LNCaP clone FGC (cell line): ENCODE measurements around the gene POC5.

Experiments used
- DNase-seq: peaks from one replicate; pipeline ENCODE4 v3.0.0-alpha.2; 2011; ENCODE audit warnings: low read depth
- H3K4me3 ChIP-seq: 2 replicates; pipeline ENCODE4 v1.5.1; 2011; ENCODE audit warnings: mild to moderate bottlenecking, low read depth, low read length, control low read depth
- CTCF ChIP-seq: IDR thresholded peaks from 2 replicates; pipeline ENCODE4 v1.5.1; 2012; ENCODE audit warnings: mild to moderate bottlenecking; ENCODE audit not compliant: control insufficient read depth, insufficient read depth; ENCODE audit errors: extremely low read depth

POC5 gene

GRCh38 chr5:75663579-75664284 lies 53.5 kb downstream of the POC5 start:
- no peak overlapping the region for H3K4me3 ChIP-seq
- no peak for DNase-seq
- no peak for TF ChIP-seq CTCF

- H3K4me3 ChIP-seq: no peak overlapping the region
- no peak for TF ChIP-seq CTCF
- no peak for DNase-seq
Measured at GRCh38 chr5:75662061-75662460, 55.2 kb downstream of the POC5 start.

- no peak for TF ChIP-seq CTCF
- DNase-seq: no peak
Measured at GRCh38 chr5:75660678-75661465, 56.4 kb downstream of the POC5 start.

GRCh38 chr5:75659791-75660450 lies 57.3 kb downstream of the POC5 start:
- no peak for DNase-seq
- no peak for TF ChIP-seq CTCF
- H3K4me3 ChIP-seq: no peak overlapping the region

More at GRCh38 chr5:75660678-75661465, 56.4 kb downstream of the POC5 start:
- H3K4me3 ChIP-seq: no peak overlapping the region

GRCh38 chr5:75656311-75657003 lies 60.8 kb downstream of the POC5 start:
- no peak for DNase-seq
- no peak for TF ChIP-seq CTCF
- H3K4me3 ChIP-seq: no peak overlapping the region

- DNase-seq: no peak
- H3K4me3 ChIP-seq: no peak overlapping the region
- TF ChIP-seq CTCF: no peak
Measured at GRCh38 chr5:75654693-75655295, 62.4 kb downstream of the POC5 start.
